ENCODE data around the gene A2M.
"Not testable (repeated sequence)": the region's sequence is repeated elsewhere in the genome, so short reads cannot be mapped to it uniquely, and the experiment has no call there.

The A2M gene

DNA sequence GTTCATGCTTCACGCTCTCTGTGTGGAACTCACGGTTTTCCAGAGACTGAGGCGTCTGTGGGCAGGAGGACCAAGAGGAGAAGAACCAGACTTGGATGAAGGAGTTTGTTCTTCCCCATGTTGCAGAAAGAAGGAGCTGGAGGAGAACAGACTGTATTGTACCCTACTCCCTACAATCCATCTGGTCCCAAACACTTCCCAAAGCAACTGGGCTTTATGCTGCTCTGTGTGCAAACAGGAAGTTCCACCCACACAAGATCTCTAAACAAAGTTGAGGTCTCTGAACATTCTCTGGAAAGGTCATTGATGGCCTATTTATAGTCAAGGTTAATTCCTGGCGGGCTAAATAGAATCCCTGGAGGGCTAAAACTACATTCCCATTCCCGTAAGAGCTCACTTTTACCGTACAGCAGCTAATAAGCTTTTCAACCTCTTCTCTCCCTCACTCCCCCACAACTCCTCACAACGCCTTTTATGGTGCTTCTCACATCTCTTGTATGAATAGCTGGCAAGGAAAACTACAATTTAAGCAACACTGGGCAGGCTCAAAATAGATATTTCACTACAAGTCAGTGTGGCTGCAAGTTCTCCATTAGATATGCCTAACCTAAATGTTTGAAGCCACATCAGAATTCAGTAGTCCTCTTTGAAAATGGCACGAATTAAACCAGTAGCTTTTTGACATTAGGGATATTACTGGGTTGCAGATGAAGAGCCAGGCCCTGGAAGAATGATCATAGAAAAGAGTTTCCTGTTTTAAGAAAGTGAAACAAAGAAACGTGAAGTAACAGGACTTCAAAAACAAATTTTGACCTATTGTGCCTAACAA, at the start of gene A2M:
A2M (minus strand) TSS at position 189 of the 829 bp plus-strand sequence; CDS start at position 119, 70 bp downstream.
- DNase-seq: no peak

DNA sequence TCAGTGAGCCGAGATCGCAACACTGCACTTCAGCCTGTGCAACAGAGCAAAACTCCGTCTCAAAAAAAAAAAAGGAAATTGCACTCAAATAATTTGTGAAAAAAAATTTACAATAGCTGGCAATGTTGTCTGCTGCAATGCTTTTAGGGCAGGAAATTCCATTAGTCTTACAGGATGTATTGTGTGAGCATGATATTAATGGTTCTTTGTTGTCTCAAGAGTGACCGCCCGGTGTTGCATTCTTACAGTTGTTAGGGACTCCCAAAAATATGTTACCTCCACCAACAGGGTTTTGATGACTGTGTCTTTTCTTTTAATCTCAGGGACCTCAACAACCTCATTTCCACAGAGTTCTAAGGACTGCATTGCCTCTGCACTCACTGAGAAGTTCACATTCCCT, 47.7 kb upstream of the A2M start:
- DNase-seq: no peak

DNA sequence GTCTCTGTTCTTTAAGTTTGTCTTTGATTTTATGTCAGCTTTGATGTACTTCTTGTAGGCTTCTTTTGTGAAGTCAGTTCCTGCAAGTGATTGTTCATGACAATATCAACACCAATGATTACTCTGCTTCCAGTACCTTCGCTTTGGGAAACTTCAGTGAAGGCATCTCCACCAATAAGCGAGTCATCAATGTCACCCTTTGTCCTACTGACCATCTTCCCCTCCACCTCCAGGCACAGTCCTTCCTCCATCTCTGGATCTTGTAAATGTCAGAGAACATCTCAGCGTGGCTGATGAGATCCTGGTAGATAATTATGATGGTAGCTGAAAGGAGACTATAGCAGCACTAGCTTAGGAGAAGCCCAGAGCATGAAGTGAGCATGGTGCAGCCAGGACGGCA, 40.4 kb upstream of the A2M start:
- DNase-seq: no peak

DNA sequence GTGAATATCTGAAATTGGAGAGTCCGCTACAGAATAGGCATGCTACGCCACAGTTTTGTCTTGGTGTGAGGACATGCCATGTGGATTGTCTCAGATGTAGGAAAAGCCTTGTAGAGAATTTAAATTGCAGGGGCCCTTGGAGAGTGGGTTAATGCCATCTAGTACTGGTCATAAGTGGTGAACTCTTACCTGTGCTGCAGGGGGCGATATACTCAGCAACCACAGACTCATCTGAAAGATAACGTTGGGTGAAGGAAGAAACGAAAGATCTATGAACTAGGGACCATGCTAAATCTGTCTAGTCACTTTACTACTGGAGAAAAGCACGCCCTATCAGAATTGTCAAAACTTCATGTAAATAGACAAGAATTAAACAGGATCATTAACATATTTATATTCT, 33.7 kb upstream of the A2M start:
- no peak for DNase-seq

DNA sequence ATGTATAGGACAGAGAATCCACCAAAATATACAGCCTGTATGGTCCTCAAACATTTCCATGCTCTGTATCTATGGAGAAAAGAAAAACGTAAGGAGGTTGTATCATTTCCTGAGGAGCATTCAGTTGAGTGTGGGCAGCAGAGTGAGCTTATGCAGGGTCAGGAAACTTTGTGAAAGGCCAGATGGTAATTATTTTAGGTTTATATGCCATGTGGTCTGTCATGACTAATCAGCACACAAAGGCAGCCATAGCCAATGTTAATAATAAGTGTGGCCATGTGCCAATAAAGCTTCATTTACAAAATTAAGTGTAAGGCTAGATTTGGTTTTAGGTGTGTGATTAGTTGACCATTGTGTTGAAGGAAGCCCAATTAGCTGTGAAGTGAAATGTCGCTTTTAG, 33.2 kb upstream of the A2M start:
- DNase-seq: no peak

DNA sequence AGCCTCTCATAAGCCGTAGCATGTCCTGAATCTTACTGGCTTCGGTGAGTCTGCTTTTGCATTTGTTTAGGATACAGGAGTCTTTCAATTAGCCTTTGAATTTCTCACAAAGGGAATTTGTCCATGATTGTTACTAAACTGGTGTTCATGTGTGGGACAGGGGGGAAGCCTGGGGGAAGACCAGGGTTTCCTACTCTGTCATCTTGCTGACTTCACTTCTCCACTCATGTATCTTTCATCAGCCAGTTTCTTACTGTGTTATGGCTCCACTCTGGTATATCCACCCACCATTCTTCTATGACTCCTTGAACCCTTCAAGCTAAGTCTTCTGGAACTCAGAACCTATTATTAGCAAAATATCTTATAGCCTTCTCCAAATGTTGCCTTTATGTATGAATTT, 31.7 kb upstream of the A2M start:
- no peak for DNase-seq

DNA sequence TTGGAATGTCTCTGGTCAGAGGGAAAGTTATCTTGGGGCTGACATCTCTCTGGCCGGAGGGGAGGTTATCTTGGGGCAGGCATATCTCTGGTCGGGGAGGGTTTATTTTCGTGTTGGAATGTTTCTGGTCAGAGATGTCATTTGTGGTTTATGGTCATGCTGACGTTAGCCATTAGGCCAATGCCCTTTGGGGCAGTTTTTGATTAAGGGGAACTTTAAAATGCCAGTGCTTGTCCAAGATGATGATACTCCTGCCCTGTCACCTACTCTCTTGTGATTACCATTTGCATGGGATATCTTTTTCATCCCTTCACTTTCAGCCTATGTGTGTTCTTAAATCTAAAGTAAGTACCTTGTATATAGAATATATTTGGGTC, 29.0 kb upstream of the A2M start:
- no peak for DNase-seq

DNA sequence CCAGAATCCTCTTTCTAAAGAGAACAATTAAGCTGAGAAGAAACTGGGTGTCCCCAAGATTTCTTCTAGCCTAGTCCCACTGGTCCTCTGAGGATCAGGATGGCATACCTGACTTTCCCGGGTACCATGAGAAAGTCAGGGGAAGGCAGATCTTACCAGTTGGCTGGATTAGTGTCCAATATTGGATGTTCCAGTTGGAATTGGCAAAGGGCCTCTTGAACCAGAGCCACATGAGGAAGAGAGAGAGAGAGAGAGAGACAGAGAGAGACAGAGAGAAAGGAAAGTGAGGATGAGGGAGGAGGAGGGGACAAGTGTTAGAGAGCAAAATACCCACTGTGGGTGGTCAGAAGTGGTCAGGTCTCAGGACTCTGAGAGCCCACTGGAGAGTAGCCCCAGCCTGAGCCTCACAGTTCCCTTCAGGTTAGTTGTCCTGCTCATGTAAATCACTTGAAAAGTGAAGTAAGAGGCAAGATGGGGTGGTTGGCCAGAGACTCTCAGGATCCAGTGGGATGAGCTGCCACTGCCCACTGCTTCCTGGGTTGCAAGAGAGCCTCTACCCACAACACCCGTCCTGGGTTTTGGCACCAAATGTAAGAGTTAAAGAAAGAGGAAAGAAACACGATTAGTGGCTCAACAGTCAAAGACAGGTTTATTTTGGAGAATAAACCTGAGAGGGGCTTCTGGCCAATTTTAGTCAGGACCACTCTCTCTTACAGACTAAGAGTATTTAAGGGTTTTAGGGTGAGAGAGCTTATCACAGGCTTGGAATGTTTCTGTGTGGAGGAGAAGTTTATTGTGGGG, 28.4 kb upstream of the A2M start:
- no peak for DNase-seq

DNA sequence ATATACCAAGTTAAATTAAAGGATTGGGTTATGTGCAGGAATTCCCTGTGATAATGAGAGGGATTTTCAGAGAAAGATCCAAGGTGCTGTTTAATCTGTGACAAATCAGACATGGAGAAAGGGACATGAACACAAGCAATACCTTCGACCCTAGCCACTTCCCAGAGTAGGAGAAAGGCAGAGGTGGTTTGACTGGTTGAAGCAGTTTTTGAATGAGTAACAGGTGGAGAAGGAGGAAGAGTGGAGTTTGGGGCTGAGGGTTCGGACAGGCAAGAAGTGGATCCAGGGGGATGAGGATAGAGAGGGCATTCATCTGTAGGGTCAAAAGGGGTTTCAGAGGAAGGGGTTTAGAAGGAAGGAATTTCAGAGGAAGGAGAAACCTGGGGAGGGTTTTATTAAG, 27.4 kb upstream of the A2M start:
- DNase-seq: no peak

DNA sequence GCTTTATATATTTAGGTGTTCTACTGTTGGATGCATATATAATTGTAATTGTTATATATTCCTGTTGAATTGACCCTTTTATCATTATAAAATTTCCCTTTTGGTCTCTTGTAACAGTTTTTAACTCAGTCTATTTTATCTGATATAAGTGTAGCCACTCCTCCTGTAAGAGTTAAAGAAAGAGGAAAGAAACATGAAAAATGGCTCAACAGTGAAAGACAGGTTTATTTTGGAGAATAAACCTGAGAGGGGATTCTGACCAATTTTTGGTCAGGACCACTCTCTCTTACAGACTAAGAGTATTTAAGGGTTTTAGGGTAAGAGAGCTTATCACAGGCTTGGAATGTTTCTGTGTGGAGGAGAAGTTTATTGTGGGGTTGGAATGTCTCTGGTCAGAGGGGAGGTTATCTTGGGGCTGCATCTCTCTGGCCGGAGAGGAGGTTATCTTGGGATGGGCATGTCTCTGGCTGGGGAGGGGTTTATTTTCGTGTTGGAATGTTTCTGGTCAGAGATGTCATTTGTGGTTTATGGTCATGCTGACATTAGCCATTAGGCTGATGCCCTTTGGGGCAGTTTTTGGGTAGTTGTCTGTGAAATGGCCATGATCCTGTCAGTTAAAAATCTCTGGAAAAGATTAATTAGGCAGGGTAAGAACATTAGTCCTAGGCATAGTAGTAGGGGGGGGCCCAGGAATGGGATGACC, 24.0 kb upstream of the A2M start:
- DNase-seq: not testable (repeated sequence)

DNA sequence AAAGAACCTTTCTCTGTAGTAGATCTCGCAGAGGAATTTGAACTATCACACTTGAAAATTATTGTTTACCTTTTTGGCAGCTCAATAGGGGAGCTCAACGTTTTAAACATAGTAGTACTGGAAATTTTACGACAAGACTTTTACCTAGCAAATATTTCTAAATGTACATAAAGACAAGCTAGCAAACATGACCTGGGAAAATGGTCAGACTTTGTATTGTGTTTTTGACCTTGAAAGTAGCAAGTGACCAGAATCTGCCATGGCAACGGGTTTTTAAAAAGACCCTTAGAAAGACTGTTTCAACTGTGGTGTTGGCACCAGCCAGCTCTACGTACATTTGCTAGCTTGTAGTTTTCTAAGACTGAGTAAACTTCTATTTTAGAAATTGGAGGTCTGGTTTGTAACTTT, 20.2 kb upstream of the A2M start:
- DNase-seq: no peak

DNA sequence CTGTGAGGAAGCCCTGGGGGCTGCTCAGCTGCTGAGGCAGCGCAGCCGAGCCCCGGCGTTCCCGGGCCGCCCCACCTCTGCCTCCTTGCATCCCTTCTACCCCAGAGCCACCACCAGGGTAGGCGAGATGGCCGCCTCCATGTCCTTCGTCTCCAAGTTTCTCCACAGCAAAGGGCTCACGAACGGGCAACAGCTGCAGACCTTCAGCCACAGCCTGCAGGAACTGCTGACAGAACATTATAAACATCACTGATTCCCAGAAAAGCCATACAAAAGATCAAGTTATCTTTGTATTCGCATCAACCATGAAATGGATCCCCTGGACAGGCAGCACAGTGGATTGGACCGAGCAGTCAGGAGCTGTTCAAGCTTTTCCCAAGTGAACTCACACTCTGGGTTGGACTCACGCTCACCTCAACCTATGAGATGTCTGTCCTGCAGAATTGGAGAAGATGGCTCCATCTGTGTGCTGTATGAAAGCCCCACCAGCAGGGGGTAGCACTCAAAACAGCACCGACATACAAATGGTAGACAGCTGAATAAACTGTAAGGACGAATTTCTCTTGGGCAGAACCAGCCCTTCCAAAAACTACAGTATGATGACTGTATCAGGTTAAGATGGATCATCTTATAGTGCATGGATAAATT, 19.4 kb upstream of the A2M start:
- no peak for DNase-seq

DNA sequence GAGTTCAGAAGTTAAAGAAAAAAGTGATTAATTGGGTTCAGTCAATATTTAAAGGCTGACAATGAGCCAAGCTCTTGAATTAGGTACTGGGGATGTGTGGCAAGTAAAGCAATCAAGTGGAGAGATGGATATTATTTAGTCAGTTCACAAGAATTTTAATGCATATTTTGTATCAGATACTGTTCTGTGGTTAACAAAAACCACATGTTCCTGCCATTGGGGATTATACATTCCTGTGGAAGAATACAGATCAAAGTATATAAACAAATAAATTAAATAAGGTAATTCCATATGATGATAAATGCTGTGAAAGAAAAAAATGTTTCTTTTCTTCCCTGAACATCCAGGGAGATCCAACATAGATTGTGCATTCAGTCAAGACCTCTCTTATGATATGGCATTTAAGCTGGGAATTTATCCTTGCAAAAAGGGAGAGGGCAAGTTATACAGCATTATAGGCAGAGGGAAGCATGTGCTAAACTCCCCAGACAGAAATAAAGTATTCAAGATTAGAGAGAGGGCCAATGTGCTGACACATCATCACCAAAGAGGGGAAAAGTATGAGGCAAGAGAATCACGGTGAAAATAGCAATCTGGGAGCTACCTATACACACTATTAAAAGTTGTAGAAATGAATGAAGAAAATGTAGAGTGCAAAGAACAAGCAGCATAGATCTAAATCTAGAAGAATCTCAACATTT, 17.6 kb upstream of the A2M start:
- no peak for DNase-seq

DNA sequence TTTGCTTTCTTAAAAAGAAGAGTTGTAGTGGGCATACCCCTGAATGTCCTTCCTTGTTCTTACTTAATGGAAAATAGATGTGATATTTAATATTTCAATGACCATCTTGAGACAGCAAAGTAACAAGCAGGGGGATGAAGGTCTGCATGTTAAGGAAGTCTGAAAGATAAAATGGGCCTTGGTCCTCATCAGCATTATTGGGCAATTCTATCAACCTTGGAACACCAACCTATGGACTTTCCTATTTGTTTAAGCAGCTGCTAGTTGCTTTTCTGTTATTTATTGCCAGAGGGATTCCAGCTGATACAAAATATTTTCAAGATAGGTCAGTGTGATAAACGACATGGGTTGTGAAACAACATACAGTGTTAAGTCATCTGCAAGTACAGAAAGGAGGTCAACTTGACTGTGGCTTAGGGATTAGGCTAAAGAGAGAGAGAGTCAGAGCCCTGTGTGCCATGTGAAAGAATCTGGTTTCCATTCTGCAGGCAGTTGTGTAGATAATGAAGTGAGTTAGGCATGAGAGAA, 16.4 kb upstream of the A2M start:
- no peak for DNase-seq

DNA sequence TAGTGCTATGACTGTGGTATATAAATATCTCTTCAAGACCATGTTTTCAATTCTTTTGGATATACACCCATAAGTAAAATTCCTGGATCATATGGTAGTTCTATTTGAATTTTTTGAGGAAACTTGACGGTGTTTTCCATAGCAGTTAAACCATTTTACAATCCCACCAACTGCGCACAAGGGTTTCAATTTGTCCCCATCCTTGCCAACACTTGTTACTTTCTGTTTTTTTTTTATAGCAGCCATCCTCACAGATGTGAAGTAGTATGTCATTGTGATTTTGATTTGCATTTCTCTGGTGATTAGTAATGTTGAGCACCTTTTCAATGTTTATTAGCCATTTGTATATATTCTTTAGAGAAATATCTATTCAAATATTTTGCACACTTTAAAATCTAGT, 14.5 kb upstream of the A2M start:
- no peak for DNase-seq

DNA sequence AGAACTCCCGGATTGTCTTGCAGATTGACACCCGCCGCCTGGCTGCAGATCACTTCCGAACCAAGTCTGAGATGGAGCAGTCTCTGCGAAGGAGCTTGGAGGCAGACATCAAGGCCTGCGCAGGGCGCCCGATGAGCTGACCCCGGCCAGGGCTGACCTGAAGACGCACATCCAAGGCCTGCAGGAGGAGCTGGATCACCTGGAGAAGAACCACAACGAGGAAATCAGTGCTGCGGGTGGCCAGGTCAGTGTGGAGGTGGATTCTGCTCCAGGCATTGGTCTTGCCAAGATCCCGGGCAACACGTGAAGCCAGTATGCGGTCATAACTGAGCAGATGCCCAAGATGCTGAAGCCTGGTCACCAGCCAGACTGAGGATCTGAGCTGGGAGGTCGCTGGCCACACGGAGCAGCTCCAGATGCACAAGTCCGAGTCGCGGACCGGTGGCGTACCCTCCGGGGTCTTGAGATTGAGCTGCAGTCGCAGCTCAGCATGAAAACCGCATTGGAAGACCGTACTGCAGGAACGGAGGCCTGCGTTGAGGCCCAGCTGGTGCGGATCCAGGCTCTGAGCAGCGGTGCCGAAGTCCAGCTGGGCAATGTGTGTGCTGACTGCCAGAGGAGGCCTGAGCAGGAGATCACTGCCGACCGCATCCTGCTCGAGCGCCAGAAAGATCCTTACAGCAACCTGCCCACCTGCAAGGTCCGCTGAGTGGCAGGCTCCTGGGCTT, 12.4 kb upstream of the A2M start:
- DNase-seq: no peak

DNA sequence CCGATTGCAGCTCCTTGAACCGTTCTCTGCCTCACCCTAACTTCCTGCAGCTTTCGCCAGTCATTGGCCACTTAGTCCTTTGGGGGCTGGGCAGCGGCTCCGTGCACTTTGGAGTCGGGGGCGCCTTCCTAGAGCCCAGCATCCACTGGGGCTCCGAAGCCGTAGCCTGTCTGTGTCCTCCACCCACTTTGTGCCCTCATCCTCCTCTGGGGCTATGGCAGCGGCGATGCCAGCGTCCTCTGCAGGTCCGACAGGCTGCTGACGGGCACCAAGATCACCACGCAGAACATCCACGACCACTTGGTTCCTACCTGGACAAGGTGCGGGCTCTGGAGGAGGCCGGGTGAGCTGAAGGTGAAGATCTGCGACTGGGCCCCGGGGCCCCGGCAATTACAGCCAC, 11.8 kb upstream of the A2M start:
- DNase-seq: no peak

DNA sequence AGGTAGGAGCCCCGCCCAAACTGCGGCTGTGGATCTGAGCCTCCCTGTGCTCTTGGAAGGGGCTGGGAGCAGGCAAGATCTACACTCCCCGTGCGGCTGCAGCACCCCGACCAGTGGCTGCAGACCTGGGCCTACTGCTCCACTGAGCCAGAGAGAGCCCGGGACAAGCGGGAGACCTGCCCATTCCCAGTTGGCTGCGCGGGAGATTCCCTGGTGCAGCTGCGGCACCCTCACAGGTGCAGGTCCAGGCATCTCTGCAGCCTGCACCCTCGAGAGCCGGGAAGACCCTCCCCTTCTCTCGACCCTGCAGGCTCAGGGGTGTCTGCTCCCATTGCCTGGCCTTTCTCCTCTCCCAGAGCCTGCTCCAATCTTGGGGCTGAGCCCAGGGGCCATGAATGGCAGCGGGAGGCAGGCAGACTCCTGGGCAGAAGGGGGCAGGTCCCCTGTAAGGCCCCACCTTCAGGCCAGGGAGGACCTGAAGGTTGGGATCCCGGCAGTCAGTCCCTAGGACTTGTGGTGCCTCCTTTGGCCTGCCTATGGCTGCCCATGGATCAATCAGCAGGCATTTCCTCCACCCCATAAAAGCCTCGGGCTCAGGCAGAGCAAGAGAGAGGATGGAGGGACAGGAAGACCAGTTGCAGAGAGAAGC, 8.8 kb upstream of the A2M start:
- no peak for DNase-seq

DNA sequence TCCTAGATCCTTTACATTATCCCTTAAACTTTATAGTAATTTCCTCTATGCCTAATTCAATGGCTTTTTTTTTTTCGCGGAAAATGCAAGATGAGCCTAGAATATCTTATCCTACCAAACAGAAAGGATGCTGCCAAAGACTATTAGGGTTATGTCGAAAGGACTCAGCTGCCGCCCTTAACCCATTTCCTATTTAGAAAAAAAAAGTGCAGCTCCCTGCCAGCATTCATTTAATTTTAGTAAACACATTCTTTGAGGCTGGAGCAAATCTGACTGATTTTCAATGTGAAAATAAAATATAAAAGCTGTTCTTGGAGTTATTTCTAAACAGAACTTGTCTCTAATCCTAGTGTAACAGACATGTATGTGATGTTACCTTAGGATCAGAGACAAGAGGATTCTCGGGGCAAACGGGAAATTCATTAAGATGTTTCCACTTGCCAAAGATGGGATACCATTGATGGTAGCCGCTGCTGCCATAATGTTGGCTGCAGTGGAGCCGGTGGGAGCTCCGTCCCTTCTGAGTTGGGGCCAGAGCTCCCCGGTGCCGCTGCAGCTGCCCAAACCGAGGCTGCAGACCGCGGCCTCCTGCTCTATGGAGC, 8.2 kb upstream of the A2M start:
- no peak for DNase-seq

DNA sequence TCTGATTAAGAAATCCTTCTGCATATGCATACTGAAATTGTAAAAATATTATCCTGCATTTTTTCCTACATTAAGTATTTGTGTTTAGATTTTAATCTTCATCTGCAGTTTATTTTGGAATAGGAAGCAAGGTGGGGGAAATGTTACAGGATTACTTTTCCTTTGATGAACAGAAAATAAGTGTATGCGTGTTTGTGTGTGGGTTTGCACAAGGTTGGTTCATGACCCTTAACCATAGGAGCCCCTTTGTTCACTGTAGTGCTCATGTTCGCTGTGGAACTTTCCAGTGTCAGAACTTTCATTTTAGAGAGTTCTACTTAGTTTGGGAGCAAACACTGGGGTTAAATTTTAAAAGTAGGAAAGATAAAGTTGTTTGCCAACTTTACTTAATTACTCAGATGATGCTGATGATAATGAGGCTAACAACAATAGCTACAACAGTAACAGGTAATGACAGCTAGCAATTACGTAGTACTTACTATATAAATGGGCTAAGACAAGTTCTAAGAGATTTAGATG, 6.4 kb upstream of the A2M start:
- DNase-seq: no peak
